ENCODE measurements around the gene LUM.
A peak's percentile ranks its signal among the peaks of the same experiment; 100 is the strongest.
"Not testable (repeated sequence)": the region's sequence is repeated elsewhere in the genome, so short reads cannot be mapped to it uniquely, and the experiment has no call there.

LUM gene

DNA sequence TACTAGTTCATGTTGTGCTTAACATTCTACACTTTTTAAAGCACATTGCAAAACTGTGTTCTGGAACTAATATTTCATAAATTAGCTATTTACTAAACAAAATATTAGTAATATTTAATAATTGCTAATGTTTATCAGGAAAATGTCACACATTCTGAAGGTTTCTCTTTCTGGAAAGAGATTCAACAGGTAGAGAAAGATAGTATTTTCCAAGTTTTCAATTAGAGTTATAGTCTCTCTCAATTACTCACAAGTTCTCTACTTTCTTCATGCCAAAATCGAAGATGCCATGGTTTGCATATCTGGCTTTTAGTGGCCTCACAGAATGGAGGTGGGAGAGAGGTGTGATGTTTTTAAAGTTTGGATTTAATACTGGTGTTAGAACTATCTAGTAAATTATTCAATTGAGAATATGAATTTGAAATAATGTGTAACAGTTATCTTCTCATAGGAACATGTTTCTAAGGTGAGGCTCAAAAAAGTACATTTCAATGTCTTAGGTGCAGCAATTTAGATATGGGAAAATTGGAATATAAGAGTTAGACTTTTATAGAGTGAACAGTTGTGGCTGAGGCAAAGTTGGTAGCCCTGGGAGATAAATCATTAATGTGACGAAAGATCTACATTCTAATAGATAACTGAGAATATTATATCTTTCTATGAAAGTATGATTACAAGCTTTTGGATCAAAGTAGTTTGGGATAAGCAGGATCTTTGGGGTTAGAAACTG is 1.5 kb downstream of the LUM start:
- no peak for DNase-seq (ENCODE audit: extremely low read depth in 1 of 2, low read depth in 1 of 2)

DNA sequence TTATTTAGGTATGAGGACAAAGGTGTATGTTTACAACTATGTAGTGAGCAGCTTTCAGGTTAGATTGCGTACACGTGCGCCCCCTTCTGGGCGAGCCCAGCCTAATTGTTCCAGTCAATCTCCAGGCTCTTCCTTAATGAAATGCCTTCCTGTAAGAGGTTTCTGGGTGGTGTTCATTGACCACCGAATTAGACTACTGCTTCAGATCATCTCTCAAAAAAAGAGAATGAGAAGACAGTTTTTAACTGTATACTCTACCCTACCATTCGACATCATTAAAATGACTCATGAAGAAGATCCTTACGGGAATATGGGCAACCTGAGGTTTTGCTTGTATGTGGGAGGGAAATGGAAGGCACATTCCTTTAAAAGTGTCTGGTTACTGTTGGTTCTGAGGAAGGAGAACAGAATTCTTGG is 2.1 kb downstream of the LUM start:
- peak; percentile 3 to 4 for DNase-seq (ENCODE audit: extremely low read depth in 1 of 2, low read depth in 1 of 2)

DNA sequence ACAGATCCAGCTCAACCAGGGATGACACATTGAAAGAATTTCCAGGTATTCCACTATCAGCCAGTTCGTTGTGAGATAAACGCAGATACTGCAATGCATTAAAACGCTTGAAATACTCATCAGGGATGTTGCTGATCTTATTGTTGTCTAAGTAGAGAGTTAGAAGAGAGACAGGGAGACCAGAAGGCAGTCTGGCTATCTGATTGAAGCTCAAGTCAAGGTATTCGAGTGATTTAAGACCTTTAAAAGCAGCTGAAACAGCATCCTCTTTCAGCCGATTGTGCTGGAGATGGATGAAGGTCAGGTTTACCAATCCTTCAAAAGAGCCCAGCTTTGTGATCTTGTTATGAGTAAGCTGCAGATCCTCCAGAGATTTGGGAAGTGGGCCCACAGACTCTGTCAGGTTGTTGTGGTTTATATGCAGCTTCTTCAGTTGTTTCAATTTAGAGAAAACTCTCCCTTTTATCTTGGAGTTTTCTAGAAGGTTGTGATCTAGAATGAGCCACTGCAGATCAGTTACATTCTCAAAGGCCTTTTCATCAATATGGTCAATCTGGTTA is 3.0 kb downstream of the LUM start:
- DNase-seq (ENCODE audit: extremely low read depth in 1 of 2, low read depth in 1 of 2), result no peak

DNA sequence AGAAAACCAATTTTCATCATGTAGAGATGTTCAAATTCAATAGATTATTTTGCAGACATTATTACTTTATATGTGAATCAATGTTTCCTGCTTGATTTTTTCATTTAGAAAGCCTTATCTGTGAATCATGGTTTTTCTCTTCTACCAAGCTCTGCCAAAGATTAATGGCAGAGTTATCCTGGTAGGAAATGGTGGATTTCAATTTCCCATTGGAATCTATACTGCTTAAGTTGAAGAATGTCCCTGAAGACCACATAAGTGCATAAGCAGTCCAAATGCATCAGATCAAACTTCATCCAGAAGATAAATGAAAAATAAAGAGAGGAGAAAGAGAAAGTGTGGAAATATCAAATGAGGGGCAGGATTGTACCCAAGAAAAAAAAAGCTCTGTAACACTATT is 5.0 kb downstream of the LUM start:
- DNase-seq (ENCODE audit: extremely low read depth in 1 of 2, low read depth in 1 of 2), result no peak

GRCh38 chr12:91105807-91106206 is 5.5 kb downstream of the LUM start:
- no peak for DNase-seq (ENCODE audit: extremely low read depth in 1 of 2, low read depth in 1 of 2)

- no peak for DNase-seq (ENCODE audit: extremely low read depth in 1 of 2, low read depth in 1 of 2)
These were observed 6.4 kb downstream of the LUM start for GRCh38 chr12:91104812-91105466.

DNA sequence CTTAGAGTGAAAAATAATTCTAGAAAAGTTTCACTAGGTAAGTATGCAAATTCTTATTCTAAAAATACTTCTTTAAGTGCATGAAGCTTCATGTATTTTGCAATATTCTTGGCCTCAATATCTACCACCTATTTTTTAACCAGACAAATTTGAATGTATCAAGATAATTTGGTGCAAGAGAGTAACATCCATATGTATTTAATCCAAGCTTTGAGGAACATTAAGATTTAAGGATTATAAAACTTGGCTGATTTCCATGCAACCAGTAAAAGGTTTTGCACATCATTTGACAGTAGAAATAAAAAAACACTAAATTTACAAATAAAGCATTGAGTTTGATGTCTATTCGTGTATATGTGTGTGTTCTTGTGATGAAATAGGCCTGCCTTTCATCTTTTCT is 7.7 kb downstream of the LUM start:
- DNase-seq (ENCODE audit: extremely low read depth in 1 of 2, low read depth in 1 of 2), result no peak

DNA sequence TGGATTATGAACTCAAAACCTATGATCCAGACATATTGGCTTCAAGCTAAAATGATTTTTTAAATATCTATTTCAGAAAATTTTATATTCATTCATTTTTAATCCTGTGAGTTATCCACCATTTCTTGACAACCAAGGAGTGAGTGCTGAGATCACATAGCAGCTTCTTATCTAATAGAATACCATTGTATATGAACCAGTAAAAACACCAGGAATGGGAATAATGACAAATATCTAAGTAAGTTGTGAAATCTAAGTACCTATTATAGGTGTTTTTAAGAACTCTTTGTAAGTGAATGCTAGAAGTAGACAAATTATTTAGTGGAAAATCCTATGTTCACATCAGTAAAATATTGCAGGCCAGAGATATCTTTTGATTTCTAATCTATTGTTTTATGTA is 8.2 kb downstream of the LUM start:
- no peak for DNase-seq (ENCODE audit: extremely low read depth in 1 of 2, low read depth in 1 of 2)

DNA sequence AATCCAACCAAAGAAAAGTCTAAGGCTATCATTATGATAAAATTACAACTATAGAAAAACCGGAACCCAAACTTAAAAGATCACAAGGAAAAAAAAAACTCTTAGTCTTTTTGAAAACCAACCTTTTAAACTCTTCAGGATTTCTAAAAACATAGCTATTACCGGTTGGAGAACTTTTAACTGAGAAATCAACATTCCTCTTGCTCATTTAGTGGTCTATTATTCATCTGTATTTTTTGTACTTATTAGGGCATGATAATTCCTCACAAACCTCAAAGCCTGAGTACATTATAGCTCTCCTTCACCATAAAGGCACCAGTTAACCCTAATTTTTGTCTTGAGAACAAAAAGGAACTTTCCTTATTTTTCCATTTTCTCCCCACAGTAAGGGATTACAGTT is 10.4 kb downstream of the LUM start:
- DNase-seq (ENCODE audit: extremely low read depth in 1 of 2, low read depth in 1 of 2), result no peak

DNA sequence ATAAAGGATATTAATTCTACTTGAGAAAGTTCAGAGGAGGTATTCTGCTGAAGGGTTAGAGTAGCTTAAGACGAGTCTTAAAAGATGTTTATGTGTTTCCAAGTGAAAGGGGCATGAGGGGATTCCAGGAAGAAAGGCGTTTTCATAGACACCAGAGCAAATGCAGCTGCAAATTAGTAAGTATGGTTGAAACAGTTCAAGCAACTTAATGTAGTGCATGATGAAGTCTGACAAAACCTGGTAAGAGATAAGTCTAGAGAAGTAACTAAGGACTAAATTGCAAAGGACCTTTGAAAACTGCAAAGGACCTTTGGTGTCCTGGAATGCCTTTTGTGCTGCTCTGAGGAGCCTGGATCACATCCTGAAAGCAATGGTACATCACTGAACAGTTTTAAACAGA is 11.5 kb downstream of the LUM start:
- no peak for DNase-seq (ENCODE audit: extremely low read depth in 1 of 2, low read depth in 1 of 2)

DNA sequence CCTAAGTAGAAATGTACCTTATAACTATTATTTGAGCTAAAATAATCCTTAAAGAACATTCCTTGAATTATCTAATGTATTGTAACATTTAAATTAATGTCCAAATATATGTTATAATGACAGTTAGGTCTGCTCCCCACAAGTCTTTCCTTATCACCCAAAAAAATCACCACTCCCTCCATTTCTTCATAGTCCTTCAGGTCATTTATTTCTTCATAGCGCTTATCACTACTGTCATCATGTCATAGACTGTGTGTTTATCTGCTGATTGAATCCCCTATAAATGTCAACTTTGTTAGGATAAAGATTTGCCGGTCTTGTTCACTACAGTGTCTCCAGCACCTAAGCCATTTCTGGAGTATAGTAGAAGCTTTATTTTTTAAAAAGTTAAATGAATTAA is 12.0 kb downstream of the LUM start:
- no peak for DNase-seq (ENCODE audit: extremely low read depth in 1 of 2, low read depth in 1 of 2)

DNA sequence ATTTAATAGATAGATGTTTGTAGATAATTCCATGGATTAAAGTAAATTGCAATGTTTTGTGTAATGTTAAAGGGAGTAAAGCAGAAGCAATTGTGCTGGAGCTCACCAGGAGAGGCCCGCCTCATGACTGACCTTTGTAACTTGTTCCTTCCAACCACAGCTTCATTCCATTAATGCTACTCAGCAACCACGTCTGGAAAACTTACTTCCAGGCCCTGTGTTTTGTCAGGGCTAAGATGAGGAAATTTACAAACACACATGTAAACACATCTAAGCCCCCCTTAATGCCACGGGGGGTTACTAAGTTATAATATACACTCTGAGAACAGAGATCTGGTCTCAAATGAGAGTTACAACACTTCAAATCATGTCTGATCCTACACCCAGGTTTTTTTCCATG is 12.4 kb downstream of the LUM start:
- DNase-seq (ENCODE audit: extremely low read depth in 1 of 2, low read depth in 1 of 2), result no peak

DNA sequence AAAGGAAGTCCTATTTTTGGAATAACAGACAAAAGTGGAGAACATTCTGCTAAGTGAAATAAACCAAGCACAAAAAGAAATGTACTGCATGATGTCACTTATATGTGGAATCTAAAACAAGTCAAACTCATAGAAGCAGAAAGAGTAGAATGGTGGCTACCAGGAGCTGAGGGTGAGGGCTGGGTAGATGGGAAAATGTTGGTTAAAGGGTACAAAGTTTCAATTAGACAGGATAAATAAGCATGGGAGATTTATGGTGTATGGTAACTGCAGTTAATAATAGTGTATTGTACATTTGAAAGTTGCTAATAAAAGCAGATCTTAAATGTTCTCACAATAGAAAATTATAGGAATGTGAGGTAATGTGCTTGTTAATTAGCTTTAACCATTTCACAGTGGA is 12.8 kb downstream of the LUM start:
- DNase-seq (ENCODE audit: extremely low read depth in 1 of 2, low read depth in 1 of 2), result no peak

- DNase-seq (ENCODE audit: extremely low read depth in 1 of 2, low read depth in 1 of 2), result no peak
These were observed 16.3 kb downstream of the LUM start for GRCh38 chr12:91094957-91095356.

GRCh38 chr12:91094032-91094662 is 17.1 kb downstream of the LUM start:
- no peak for DNase-seq (ENCODE audit: extremely low read depth in 1 of 2, low read depth in 1 of 2)

DNA sequence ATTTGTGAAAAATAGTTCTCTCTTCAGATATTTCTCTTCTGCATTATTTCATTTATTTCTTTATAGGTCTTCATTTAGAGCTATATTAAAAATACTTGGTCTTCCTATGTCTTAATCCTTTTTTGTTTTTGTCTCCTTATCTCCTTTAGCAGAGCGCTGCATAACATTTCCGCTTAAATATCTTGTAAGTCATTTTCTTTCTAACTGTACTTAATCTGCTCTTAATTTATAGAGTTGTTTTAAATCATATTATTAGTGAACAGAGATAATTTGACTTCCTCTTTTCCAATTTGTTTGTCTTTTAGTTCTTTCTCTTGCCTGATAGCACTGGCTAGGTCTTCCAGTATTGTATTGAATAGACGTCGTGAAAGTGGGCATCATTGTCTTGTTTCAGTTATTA is 18.0 kb downstream of the LUM start:
- DNase-seq (ENCODE audit: extremely low read depth in 1 of 2, low read depth in 1 of 2), result no peak

DNA sequence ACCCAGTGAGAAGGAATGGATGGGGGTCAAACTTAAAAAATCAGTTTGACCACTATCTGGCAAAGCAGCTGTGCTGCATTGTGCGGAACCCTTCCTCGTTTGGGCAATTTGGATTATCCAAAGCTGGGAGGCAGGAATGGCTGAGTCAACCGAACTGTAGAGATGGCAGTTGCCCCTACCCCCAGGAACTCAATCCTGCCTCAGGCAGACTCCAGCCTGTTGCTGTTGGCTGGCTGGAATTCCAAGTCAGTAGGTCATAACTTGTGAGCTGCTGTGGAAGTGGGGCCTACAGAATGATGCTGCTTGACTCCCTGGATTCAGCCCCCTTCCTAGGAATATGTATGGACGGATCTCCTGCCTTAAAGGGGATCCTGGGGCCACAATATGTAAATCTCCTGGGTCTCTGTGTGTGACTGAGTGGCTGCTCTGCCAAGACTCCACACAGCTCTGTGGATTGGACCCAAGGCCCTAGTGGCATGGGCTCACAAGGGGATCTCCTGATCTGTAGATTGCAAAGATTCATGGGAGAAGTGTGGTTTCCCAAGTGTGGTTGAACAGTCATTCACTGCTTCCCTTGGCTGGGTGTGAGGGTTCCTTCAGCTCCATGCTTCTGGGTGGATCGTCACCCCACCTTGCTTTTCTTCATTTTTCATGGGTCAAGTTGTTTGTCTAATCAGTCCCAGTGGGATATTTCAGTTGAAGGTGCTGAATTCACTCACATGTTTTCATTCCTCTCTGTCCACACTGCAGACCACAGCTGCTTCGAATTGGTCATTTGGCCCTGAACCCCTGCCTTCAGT is 19.2 kb downstream of the LUM start:
- DNase-seq (ENCODE audit: extremely low read depth in 1 of 2, low read depth in 1 of 2), result no peak

GRCh38 chr12:91089953-91090352 is 21.3 kb downstream of the LUM start:
- not testable (repeated sequence) for DNase-seq (ENCODE audit: extremely low read depth in 1 of 2, low read depth in 1 of 2)

DNA sequence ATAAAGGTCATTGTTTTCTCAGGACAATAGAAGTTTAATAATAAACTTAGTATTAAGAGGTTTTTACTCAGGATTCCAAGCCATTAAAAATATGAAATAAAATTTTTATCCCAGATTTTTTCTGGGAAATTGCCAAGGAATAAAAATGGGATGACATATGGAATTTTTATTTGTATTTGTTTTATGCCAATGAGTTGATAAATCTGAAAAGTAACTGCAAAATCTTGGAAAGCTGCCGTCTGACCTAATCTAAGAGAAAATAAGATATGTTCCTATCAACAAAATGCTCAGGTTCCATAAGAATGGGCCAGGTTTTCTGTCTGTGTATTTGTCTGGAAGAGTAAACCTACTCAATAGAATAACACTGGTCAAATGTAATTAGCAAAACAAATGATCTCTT is 31.3 kb downstream of the LUM start:
- no peak for DNase-seq (ENCODE audit: extremely low read depth in 1 of 2, low read depth in 1 of 2)

DNA sequence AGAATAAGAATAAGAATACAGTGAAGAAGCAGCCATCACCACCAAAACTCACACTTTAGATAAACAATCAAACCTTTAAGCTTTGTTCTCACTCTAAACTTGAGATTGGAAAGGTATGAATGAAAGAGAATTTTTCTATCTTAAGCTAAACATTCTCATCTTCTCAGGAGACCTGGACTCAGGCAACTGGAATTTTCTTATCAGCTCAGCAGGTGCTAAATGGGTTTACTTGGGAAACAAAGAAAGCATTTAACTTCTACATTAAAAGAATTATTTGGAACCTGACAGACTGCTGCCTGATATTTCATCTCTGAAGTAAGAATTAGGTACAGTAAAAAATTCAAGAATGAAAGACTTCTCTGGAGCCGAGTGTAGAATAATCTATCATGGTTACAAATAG is 32.8 kb downstream of the LUM start:
- DNase-seq (ENCODE audit: extremely low read depth in 1 of 2, low read depth in 1 of 2), result no peak

DNA sequence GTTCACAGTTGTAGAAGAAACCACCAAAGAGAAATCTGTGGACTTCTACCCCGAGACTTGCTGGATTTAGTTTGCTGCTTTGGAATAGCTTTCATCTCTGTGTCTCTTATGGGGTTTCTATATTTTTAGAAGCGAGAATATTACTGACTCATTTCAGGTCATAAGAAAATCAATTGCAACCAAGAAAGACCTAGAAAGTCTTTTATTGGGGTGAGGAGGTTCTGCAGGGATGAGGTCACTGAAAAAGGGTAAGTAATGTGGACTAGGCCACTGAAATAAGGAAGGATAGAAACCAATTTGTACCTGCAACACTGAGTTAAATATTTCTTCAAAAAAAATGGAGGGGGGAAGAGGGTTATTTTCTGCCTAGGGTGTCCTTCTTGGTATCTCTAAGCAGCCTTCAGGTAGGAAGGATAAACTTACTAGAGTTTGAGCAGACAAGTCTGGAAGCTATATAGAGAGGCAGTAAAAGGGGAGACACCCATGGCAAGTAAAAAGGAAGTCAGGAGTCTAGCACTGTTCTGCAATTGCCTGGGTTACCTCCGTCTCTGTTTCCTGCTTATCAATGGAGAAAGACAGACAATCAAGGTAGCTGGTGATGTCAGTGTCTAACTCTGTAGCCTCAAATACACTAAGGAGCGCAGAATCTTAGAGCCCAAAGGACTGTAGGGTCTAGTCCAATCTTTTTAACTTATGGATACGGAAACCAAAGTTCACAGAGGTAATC is 33.9 kb downstream of the LUM start:
- DNase-seq (ENCODE audit: extremely low read depth in 1 of 2, low read depth in 1 of 2), result no peak

Data from stimulated activated CD8-positive, alpha-beta memory T cell treated with anti-CD3 and anti-CD28 coated beads, Interleukin-7, amount 100 ng/mL, for 48 hours (primary cell).